ENCODE results near the gene RBBP8NL.

Gene RBBP8NL

GRCh38 chr20:62370807-62371587 is 56.3 kb downstream of the RBBP8NL start:
- H3K4me3 ChIP-seq (ENCODE audit: low read depth, low read length), result no peak overlapping the region
- TF ChIP-seq CTCF (IDR thresholded peaks at IDR 0.05; ENCODE audit: insufficient read depth, low read depth, low read length, missing control alignments), result no peak
- DNase-seq (ENCODE audit: low read depth), result no peak

DNA sequence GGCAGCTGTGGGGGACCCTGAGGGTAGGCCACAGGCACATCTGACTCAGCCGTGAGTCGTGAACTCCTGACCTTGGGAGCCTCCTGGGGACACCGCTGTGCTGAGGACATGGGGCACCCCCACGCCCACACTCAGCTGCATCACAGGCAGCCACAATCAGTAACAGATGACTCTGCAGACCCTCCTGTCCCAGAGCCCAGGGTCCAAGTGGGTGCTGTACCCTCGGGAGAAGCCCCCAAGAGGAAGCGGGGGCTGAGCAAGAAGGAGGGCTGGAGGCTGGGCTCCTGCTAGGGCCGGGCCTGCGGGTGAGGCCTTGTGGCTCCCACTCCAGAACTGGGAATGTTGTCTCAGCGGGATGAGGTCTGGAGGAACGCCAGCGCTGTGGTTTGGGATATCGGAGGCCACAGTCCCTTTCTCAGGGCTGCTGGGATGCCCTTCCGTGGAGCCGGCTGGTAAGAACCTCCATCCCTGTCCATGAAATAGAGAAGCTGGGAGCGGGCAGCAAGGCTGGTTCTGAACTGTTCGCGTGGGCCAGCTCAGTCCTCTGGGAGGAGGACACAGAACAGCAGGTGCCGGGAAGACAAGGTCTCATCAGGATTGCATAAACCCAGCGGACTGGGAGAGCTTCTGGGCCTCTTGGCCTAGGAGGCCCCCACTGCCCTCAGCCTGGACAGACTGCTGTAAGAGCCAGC is 57.1 kb downstream of the RBBP8NL start:
- no peak overlapping the region for H3K4me3 ChIP-seq (ENCODE audit: low read depth, low read length)
- no peak for TF ChIP-seq CTCF (IDR thresholded peaks at IDR 0.05; ENCODE audit: insufficient read depth, low read depth, low read length, missing control alignments)
- peak; percentile 31 for DNase-seq (ENCODE audit: low read depth)

- TF ChIP-seq CTCF (IDR thresholded peaks at IDR 0.05; ENCODE audit: insufficient read depth, low read depth, low read length, missing control alignments), result no peak
- H3K4me3 ChIP-seq (ENCODE audit: low read depth, low read length), result no peak overlapping the region
- DNase-seq (ENCODE audit: low read depth), result no peak
Observed at GRCh38 chr20:62369815-62370114, 57.6 kb downstream of the RBBP8NL start.

- no peak overlapping the region for H3K4me3 ChIP-seq (ENCODE audit: low read depth, low read length)
- no peak for DNase-seq (ENCODE audit: low read depth)
- TF ChIP-seq CTCF (IDR thresholded peaks at IDR 0.05; ENCODE audit: insufficient read depth, low read depth, low read length, missing control alignments), result peak; percentile 27
Observed at GRCh38 chr20:62368976-62369814, 58.1 kb downstream of the RBBP8NL start.

- DNase-seq (ENCODE audit: low read depth), result no peak
- H3K4me3 ChIP-seq (ENCODE audit: low read depth, low read length), result no peak overlapping the region
- TF ChIP-seq CTCF (IDR thresholded peaks at IDR 0.05; ENCODE audit: insufficient read depth, low read depth, low read length, missing control alignments), result no peak
Observed at GRCh38 chr20:62368392-62368975, 58.9 kb downstream of the RBBP8NL start.

GRCh38 chr20:62367633-62368391 is 59.5 kb downstream of the RBBP8NL start:
- no peak for TF ChIP-seq CTCF (IDR thresholded peaks at IDR 0.05; ENCODE audit: insufficient read depth, low read depth, low read length, missing control alignments)
- peak overlapping the region; percentile 22; the same call in 1 of the 2 replicates for H3K4me3 ChIP-seq (ENCODE audit: low read depth, low read length)
- peak; percentile 30 for DNase-seq (ENCODE audit: low read depth)
